HG03066 (cell line): ENCODE results near the gene GTPBP3.
"Not testable (repeated sequence)": the region's sequence is repeated elsewhere in the genome, so short reads cannot be mapped to it uniquely, and the experiment has no call there.

ENCODE experiments used
- ATAC-seq: cut with Tn5 transposase; IDR thresholded peaks from one replicate; pipeline ENCODE4 v1.9.1; 2021; ENCODE audit warnings: low read depth; ENCODE audit not compliant: unreplicated experiment

Gene GTPBP3

DNA sequence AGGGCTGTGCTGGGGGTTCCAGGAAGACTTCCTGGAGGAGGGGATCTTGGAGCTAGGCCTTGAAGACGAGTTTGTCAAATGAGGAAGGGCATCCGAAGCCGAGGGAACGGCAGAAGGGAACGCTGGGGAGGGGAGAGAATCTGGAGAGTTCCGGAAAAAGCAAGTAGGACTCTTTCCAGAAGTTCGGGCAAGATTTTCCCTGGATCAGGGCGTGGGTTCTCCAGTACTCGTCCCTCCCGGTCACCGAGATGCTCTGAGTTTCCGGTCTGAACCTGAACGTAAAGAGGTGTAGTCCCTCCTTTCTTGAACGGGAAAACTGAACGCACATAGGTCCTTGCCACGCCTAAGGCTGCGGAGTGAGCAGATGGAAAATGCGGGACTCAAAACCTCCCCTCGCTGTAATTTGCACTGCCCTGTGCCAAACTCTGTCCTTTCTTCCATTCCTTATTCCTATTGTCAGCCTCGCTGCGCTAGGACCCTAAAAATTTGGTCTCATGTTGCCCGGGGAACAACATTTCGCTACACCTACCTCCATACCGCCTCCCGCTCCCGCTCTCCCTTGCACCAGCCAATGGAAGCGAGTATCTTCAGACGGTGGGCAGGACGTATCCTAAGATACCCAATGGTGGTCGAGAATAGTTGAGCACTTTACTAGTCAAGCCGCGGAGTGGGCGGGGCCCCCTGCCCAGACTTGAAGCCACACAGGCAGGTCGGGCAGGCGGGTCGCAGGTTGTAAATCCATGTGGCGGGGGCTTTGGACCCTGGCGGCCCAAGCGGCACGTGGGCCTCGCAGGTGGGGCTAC is at the start of gene GTPBP3:
Gene GTPBP3 (plus strand): TSS at position 682 of the 803 bp plus-strand sequence. CDS start 59 bp downstream, at position 741.
- peak; percentile 80 for ATAC-seq

- ATAC-seq, result no peak
These were observed 47.9 kb upstream of the GTPBP3 start for GRCh38 chr19:17289489-17289888.

DNA sequence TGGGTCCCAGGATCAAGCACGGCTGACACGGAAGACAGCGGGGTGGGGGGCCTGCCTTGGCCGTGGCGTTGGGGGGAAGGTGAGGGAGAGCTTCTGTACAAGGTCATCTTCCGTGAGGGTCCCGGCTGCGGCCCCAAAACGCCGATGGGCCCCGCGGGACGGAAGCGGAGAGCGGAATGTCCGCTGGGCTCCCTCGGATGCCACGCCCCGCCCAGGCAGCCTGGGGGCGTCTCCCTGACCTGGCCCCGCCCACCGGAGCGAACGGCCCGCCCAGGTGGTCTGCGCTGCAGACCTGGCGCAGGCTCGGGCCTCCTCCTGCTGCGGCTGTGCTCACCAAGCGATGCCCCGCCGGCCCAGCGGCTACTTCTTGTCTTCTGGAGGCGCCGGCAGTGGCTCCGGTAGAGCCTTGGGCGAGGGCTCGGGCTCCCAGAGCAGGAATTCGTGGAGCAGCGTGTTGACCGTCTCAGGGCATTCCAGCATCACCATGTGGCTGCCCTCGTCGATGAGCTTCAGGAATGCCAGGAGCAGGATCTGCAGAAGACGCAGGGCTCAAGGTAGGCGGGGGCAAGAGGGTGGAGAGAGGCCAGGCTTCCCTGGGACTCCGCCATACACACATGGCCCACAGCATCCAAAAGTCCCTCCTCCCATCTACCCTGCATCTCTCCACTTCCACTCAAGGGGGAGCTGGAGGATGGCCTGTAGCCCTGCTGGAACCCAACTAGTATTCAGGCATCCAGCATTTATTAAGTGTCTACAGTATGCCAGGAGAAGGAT is 44.9 kb upstream of the GTPBP3 start:
- ATAC-seq, result peak; percentile 65

DNA sequence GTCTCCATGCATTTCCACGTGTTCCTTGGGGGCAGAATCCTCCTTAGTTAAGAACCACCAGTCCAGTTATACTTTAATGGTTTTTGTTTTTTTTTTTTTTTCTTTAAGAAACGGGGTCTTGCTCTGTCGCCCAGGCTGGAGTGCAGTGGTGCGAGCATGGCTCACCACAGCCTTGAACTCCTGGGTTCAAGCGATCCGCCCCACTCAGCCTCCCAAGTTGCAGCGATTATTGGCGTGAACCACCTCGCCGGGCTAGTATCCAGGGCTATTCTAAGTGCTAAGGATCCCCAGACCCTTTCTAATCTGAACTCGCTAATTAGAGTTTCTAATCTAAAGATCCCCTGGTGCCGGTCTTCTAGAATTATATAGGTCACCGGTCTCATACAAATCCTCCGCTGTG is 43.7 kb upstream of the GTPBP3 start:
- no peak for ATAC-seq

- no peak for ATAC-seq
These were observed 43.1 kb upstream of the GTPBP3 start for GRCh38 chr19:17294051-17294891.

DNA sequence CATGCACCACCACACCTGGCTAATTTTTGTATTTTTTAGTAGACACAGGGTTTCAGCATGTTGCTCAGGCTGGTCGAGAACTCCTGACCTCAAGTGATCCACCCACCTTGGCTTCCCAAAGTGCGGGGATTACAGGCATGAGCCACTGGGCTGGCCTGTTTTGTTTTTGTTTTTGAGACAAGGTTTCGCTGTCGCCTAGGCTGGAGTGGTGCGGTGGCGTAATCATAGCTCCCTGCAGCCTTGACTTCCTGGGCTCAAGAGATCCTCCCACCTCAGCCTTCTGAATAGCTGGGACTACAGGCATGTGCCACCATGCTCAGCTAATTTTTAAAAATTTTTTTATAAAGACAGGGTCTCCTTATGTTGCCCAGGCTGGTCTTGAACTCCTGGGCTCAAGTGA is 41.8 kb upstream of the GTPBP3 start:
- not testable (repeated sequence) for ATAC-seq

GRCh38 chr19:17296273-17296672 is 41.1 kb upstream of the GTPBP3 start:
- ATAC-seq, result no peak

DNA sequence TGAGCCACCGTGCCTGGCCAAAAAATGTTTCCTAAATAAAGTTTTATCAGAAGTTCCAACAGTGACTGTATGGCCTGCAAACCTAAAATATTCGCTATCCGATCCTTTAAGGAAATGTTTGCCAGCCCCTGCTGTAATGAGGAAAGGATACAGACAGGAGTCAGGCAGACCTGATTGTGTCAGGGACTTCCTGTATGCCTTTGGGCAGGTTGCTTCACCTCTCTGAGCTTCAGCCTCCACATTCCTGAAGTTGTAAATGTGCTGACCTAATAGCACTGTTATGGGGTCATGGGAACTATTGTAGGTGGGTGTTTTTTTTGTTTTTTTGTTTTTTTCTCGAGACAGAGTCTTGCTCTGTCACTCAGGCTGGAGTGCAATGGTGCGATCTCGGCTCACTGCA is 40.4 kb upstream of the GTPBP3 start:
- no peak for ATAC-seq

DNA sequence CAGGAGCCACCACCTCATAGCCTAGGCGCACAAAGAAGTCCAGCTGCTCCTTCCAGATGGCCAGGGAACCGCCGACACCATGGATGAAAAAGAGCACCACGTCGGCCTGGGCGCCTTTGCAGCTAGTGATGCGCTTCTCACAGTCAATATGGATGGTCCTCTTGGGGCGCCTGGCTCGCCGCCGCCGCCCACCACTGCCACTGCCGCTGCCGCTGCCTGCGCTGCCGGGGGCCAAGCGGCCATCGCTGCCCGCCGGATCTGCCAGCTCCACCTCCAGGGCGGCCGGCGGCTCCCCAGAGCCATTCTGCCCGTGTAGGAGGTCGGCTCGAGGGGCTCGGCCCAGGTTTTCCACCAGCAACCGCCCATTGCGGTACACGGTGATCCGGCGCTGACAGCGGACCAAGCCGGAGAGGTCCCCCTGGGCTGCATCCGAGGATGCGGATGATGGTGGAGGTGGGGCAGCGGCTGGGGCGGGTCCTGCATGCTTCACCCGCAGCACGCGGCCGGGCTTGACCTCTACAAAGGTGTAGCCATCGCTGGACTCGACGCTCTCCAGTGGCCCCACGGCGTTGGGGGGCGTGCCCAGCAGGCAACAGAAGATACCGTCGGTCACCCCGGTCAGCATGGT is 36.2 kb upstream of the GTPBP3 start:
- no peak for ATAC-seq

GRCh38 chr19:17302391-17303166 is 34.8 kb upstream of the GTPBP3 start:
- no peak for ATAC-seq

- ATAC-seq, result peak; percentile 44
These were observed 34.0 kb upstream of the GTPBP3 start, which contains the start of gene ABHD8 for GRCh38 chr19:17303167-17303939. Gene ABHD8, minus strand, starts transcription at chr19:17303425. Its CDS starts 1,809 bp downstream, at chr19:17301616.

DNA sequence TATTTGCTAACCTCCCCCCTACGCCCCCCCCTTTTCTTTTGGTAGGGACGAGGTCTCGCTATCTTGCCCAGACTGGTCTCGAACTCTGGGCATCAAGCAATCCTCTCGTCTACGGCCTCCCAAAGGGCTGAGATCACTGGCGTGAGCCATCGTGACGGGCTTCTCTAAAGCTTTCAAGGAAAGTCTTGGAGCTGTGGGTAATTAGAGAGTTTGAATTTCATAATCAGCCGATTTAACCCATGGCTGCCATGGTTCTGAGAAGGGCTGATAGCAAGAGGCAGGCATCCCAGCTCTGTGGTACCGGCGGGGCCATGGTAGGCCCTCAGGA is 33.4 kb upstream of the GTPBP3 start:
- ATAC-seq, result no peak

- no peak for ATAC-seq
These were observed 32.8 kb upstream of the GTPBP3 start for GRCh38 chr19:17304386-17305215.

- no peak for ATAC-seq
These were observed 32.2 kb upstream of the GTPBP3 start for GRCh38 chr19:17305216-17305516.

- peak; percentile 55 for ATAC-seq
These were observed 31.7 kb upstream of the GTPBP3 start, which contains the start of gene MRPL34 for GRCh38 chr19:17305517-17306284. Gene MRPL34, plus strand, starts transcription at chr19:17305872. Its CDS starts 21 bp downstream, at chr19:17305893.

- no peak for ATAC-seq
These were observed 31.1 kb upstream of the GTPBP3 start for GRCh38 chr19:17306285-17306714.

GRCh38 chr19:17307876-17308377 is 29.4 kb upstream of the GTPBP3 start:
- ATAC-seq, result no peak
